ENCODE data around the gene AKR7A3.
"Not testable (repeated sequence)": the region's sequence is repeated elsewhere in the genome, so short reads cannot be mapped to it uniquely, and the experiment has no call there.

Gene AKR7A3

DNA sequence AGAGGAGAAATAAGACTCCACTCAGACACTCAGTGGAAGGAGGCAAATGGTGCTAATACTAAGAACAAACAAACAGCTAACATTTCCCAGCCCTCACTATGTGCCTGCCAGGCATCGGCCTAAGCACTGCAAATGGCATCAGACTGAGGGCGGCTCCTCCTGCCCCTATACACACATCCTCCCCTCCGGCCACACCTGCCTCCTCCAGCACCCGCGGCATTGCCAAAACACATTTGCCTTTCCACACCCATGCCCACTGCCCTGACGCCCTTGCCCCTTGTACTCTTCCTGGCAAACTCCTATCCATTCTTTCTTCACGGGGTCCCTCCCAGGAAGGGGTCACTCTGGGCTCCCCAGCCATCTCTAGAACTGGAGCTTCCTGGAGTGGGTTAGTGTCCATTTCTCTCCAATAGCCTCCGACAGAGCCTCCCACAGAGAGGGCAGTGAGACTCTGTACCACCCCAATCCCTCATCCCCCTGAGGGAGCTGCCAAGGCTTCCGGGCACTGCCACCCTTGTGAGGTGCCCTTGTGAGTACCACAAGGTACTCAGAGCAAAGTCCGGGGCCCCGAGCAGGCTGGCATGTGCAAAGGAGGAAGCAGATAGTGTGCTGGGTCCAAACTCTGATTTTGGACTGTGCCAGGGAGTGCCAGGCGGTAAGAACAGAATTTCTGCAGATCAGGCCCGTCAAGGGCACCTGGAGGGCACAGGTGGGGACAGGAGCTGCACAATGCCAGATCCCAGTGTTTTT, 959 bp downstream of the AKR7A3 start:
- DNase-seq = no peak

GRCh38 chr1:19285807-19286206, 2.8 kb downstream of the AKR7A3 start:
- DNase-seq = not testable (repeated sequence)

- DNase-seq = not testable (repeated sequence)
Measured at GRCh38 chr1:19285366-19285765, 3.2 kb downstream of the AKR7A3 start.

- no peak for DNase-seq
Measured at GRCh38 chr1:19284881-19285280, 3.7 kb downstream of the AKR7A3 start.

DNA sequence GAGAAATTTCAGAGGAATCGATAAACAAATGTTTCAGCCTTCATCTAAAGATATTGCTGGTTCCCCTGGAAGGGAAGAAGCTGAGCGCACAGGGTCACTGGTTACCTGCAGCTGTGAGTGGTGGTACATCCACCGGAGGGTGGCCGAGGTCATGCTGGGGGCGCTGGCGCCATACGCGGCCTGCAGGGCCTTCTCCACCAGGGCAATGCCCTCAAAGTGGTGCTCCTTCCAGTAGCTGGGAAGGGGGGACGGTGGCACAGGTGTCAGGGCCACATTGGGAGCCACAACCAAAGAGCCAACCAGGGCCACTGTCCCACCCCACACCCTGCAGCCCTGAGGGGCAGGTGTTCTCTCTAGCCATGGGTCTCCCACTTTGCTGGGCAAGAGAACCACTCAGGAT, 4.7 kb downstream of the AKR7A3 start:
- no peak for DNase-seq

DNA sequence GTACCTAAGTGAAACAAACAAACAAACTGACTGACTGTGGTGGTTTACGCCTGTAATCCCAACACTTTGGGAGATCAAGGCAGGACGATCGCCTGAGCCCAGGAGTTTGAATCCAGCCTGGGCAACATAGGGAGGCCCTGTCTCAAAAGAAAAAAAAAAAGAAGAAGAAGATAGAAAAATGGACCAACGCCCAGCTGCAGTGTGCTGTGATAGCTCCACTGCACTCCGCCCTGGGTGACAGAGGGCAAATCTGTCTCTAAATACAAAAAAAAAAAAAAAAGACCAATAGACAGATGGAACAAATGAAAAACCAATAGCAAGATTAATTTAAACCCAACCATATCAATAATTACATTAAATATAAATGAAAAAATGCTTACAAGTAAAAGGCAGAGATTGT, 13.9 kb downstream of the AKR7A3 start:
- no peak for DNase-seq

DNA sequence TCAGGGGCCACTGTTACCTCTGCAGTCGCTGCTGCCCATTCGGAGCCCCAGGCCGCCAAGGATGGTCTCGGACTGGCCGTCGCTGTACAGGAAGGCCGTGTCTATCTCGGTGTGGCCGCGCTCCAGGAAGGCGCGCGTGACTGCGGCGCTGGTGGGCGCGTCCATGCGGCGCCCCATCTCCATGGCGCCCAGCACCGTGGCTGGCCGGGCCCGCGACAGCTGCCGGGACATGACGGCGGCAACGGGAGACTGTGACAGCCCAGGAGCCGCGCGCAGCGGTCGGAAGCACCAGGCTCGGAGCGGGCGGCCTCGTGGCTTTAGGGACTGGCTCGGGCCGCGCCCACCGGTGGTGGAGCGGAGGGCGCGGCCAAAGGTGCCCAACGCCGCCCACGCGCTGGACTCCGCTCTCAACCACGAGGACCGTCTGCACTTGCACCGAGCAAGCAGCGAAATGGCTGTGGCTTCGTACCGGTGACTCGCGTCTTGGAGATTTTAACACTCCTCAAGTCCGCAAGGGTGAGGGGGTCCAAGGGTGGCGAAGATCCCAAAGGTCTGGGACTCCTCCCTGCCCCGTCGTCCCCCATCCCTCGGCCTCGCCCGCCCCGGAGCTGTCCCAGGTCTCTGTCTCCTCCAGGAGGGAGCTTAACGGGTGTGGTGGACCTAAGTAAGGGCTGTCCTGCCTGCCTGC, 14.6 kb downstream of the AKR7A3 start:
- DNase-seq = peak; percentile 27

DNA sequence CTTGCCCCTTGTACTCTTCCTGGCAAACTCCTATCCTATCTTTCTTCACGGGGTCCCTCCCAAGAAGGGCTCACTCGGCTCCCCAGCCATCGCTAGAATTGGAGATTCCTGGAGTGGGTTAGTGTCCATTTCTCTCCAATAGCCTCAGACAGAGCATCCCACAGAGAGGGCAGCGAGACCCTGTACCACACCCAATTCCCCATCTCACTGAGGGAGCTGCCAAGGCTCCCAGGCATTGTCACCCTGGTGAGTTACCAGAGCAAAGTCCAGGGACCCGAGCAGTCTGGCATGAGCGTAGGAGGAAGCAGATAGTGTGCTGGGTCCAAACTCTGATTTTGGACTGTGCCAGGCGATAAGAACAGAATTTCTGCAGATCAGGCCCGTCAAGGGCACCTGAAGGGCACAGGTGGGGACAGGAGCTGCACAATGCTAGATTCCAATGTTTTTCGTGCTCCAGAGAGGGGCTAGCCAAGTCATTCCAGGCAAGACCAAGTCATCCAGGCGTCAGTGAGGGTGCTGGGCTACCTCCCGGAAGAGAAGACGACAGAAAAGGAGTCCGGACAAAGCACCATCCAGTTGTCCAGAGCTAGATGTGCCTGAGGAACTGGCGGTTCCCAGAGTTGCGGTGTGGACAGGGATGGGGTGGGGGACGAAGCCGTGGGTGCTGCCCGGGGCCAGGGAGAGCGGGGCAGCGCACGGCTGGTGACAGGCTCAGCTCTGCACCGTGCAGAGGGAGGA, 15.3 kb downstream of the AKR7A3 start:
- no peak for DNase-seq

GRCh38 chr1:19272064-19272463, 16.5 kb downstream of the AKR7A3 start:
- no peak for DNase-seq

DNA sequence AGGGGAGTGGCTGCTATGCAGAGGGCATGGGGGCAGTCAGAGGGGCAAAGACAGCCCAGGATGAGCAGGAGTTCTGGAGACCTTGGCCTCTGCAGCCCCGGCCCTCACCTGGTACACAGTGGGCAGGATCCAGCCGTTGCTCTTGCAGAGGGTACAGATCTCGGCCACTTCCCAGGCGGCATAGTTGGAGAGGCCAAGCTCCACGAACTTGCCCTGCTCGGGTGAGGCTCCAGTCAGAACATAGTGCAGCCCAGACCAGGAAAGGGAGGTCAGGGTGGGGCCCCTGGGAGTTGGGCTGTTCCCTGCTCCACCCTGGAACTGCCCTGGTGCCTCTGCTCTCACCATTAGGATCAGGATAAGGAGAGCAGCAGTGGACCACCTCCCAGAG, 18.2 kb downstream of the AKR7A3 start:
- DNase-seq = not testable (repeated sequence)

GRCh38 chr1:19269427-19270342, 18.9 kb downstream of the AKR7A3 start:
- not testable (repeated sequence) for DNase-seq

DNA sequence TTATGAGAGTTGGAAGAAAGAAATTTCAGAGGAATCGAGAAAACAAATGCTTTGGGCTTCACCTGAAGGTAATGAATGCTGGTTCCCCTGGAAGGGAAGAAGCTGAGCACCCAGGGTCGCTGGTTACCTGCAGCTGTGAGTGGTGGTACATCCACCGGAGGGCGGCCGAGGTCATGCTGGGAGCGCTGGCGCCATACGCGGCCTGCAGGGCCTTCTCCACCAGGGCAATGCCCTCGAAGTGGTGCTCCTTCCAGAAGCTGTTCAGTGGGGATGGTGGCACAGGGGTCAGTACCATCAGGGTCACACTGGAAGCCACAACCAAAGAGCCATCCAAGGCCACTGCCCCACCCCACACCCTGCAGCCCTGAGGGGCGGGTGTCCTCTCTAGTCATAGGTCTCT, 20.1 kb downstream of the AKR7A3 start:
- DNase-seq = no peak

GRCh38 chr1:19262744-19263143, 25.8 kb downstream of the AKR7A3 start:
- DNase-seq = no peak

GRCh38 chr1:19262047-19262446, 26.5 kb downstream of the AKR7A3 start:
- no peak for DNase-seq

GRCh38 chr1:19260211-19261138, 28.1 kb downstream of the AKR7A3 start:
- peak; percentile 79 for DNase-seq

DNA sequence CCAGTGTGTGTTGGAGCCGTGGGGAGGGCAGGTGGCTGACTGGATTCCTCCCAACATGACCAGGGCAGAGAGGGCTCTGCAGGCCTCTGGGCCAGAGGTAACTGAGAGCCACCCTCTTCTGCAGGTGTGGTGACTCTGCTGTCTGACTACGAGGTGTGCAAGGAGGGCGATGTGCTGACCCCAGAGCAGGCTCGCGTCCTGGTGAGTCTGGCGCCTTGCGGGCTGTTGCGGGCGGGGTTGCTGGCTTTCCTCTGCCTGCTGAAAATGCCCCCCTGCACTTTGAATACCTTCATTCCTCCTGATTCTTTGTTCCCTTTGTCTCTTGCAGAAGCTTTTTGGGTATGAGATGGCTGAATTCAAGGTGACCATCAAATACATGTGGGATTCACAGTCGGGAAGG, 30.2 kb downstream of the AKR7A3 start:
- no peak for DNase-seq

- DNase-seq = peak; percentile 94
Measured at GRCh38 chr1:19257178-19257914, 31.2 kb downstream of the AKR7A3 start.

- not testable (repeated sequence) for DNase-seq
Measured at GRCh38 chr1:19256301-19256700, 32.3 kb downstream of the AKR7A3 start.

DNA sequence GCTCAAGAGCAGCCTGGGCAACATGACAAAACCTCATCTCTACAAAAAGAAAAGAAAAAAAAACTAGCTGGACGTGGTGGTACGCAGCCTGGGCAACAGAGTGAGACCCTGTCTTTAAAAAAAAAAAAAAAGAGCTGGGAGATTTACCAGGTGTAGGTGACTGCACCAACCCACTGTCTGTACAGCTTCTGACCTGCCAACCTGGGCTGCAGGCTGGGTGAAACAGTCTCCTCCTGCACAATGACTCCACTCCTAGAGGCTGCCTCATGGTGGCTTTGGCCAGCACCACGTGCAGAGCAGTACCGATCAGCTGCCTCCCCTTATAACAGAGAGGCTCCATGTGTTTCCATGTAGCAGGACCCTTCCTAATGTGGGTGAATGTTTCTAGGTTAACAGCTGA, 33.3 kb downstream of the AKR7A3 start:
- no peak for DNase-seq

- no peak for DNase-seq
Measured at GRCh38 chr1:19254416-19254815, 34.2 kb downstream of the AKR7A3 start.
